GM21515 (cell line): Measurements from ENCODE around the gene TPSB2.
"Not testable (repeated sequence)": the region's sequence is repeated elsewhere in the genome, so short reads cannot be mapped to it uniquely, and the experiment has no call there.

Experiments used
- ATAC-seq: cut with Tn5 transposase; IDR thresholded peaks from one replicate; pipeline ENCODE4 v1.9.1; 2021; ENCODE audit not compliant: unreplicated experiment

Gene TPSB2

GRCh38 chr16:1185460-1186207 lies 44.4 kb downstream of the TPSB2 start:
- ATAC-seq = not testable (repeated sequence)

DNA sequence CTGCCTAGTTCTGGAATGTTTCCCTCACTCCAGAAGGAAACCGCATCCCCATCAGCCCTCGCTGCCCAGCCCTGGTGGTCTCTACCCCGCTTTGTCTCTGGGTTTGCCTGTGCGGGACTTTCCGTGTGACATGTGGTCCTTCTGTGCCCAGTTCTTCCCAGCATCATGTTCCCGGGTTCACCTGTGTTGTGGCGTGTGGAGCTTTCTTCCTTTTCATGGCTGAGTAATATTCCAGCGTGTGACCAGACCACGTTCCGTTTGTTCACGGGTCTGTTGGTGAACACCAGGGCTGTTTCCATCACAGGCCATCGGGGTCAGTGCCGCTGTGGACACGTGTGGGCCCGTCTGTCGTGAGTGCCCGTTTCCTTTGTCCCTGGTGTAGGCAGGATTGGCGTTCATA lies 45.0 kb downstream of the TPSB2 start:
- no peak for ATAC-seq

DNA sequence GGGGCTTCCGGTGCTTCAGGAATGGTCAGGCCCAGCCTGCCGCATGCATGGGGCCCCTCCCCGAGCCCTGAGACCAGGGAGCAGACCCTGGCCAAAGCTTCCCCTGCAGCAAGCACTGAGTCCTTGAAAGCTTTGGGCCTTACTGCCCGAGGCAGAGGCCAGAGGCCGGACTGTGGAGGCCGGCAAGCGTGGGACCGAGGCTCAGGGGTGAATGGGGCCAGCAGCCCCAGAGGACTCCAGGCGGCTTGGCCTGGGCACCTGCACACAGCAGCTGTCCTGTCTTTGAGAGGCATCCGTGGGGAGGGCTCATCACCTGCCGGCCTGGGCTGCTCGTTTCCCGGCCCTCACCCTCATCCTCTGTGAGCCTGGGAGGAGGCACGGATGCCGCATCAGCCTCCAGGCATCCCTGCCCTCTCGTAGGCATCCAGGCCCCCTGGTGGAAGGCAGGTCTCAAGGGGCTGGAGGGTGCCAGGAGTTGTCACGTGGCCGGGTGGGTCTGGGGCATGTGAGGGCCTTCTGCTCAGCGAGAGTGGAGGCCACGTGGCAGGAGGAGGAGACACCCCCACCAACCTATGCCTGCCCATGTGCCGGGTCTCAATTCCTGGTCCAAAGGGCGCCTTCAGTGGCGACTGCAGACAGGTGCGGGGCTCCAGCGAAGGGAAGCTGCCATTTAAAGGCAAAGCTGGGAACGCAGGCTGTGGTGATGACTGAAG lies 45.7 kb downstream of the TPSB2 start:
- no peak for ATAC-seq

- ATAC-seq = no peak
Measured at GRCh38 chr16:1182950-1183907, 46.8 kb downstream of the TPSB2 start.

GRCh38 chr16:1182316-1182671 lies 47.7 kb downstream of the TPSB2 start:
- no peak for ATAC-seq

- ATAC-seq = no peak
Measured at GRCh38 chr16:1181404-1182315, 48.3 kb downstream of the TPSB2 start.

GRCh38 chr16:1180549-1181403 lies 49.2 kb downstream of the TPSB2 start:
- no peak for ATAC-seq
